Mucosa of stomach (tissue), 1 donor: ENCODE measurements around the gene EFCAB12.
A peak's percentile ranks its signal among the peaks of the same experiment; 100 is the strongest.

Experiments
- H3K27me3 ChIP-seq: one replicate; pipeline ENCODE4 v1.7.0; 2013; ENCODE audit warnings: mild to moderate bottlenecking, low read length; ENCODE audit not compliant: control insufficient read depth, insufficient read depth
- H3K36me3 ChIP-seq: one replicate; pipeline ENCODE4 v1.7.0; 2013; ENCODE audit warnings: low read length; ENCODE audit not compliant: control insufficient read depth, insufficient read depth
- H3K4me1 ChIP-seq: one replicate; pipeline ENCODE4 v1.7.0; 2013; ENCODE audit warnings: mild to moderate bottlenecking, low read length; ENCODE audit not compliant: control insufficient read depth, insufficient read depth
- H3K4me3 ChIP-seq: one replicate; pipeline ENCODE4 v1.7.0; 2013; ENCODE audit warnings: low read length
- H3K9ac ChIP-seq: one replicate; pipeline ENCODE4 v1.7.0; 2013; ENCODE audit warnings: mild to moderate bottlenecking, low read length, moderate library complexity
- H3K9me3 ChIP-seq: one replicate; pipeline ENCODE4 v1.7.0; 2013; ENCODE audit warnings: mild to moderate bottlenecking, low read length, moderate library complexity; ENCODE audit not compliant: control insufficient read depth
- donor health status: Pancreatic carcinoma.

The EFCAB12 gene

GRCh38 chr3:129441782-129442181, 13.3 kb upstream of the EFCAB12 start:
- peak overlapping the region; percentile 69 for H3K9ac ChIP-seq
- H3K4me3 ChIP-seq, result no peak overlapping the region
- no peaks in the 10 kb centered on the region for H3K27me3 ChIP-seq
- H3K9me3 ChIP-seq, result no peaks in the 10 kb centered on the region
- peaks cover 30% of the 10 kb centered on the region for H3K4me1 ChIP-seq
- no peaks in the 10 kb centered on the region for H3K36me3 ChIP-seq

GRCh38 chr3:129441215-129441614, 12.8 kb upstream of the EFCAB12 start:
- no peaks in the 10 kb centered on the region for H3K36me3 ChIP-seq
- H3K9ac ChIP-seq, result peak overlapping the region; percentile 69
- peak overlapping the region; percentile 88 for H3K4me3 ChIP-seq
- no peaks in the 10 kb centered on the region for H3K27me3 ChIP-seq
- no peaks in the 10 kb centered on the region for H3K9me3 ChIP-seq
- peaks cover 30% of the 10 kb centered on the region for H3K4me1 ChIP-seq

- H3K4me1 ChIP-seq, result peaks cover 30% of the 10 kb centered on the region
- peak overlapping the region; percentile 69 for H3K9ac ChIP-seq
- H3K27me3 ChIP-seq, result no peaks in the 10 kb centered on the region
- no peaks in the 10 kb centered on the region for H3K9me3 ChIP-seq
- H3K36me3 ChIP-seq, result no peaks in the 10 kb centered on the region
- H3K4me3 ChIP-seq, result peak overlapping the region; percentile 88
Observed at GRCh38 chr3:129440618-129441190, 12.3 kb upstream of the EFCAB12 start.

GRCh38 chr3:129439817-129440617, 11.6 kb upstream of the EFCAB12 start, which contains the start of the genes IFT122 and MBD4:
Gene IFT122, plus strand, starts transcription at chr3:129440224. Its CDS starts 107 bp downstream, at chr3:129440331.
Gene MBD4, minus strand, starts transcription at chr3:129439948. Its CDS starts 115 bp downstream, at chr3:129439833.
- H3K27me3 ChIP-seq, result no peaks in the 10 kb centered on the region
- H3K4me1 ChIP-seq, result peaks cover 30% of the 10 kb centered on the region
- peak within 1 kb of the TSS; percentile 88 for H3K4me3 ChIP-seq
- no peaks in the 10 kb centered on the region for H3K9me3 ChIP-seq
- H3K9ac ChIP-seq, result peak within 1 kb of the TSS; percentile 79
- no peaks in the 10 kb centered on the region for H3K36me3 ChIP-seq

- peaks cover 30% of the 10 kb centered on the region for H3K4me1 ChIP-seq
- H3K36me3 ChIP-seq, result no peaks in the 10 kb centered on the region
- no peaks in the 10 kb centered on the region for H3K27me3 ChIP-seq
- peak overlapping the region; percentile 79 for H3K9ac ChIP-seq
- peak overlapping the region; percentile 88 for H3K4me3 ChIP-seq
- H3K9me3 ChIP-seq, result no peaks in the 10 kb centered on the region
Observed at GRCh38 chr3:129439226-129439816, 10.9 kb upstream of the EFCAB12 start.

GRCh38 chr3:129435367-129435766, 6.9 kb upstream of the EFCAB12 start:
- Histone ChIP-seq H3K27me3 (no peaks in the 10 kb centered on the region), H3K36me3 (peaks cover 12% of the 10 kb centered on the region), H3K9me3 (no peaks in the 10 kb centered on the region), H3K9ac (no peak overlapping the region), H3K4me1 (peaks cover 19% of the 10 kb centered on the region), H3K4me3 (no peak overlapping the region)

- Histone ChIP-seq H3K4me3 (no peak overlapping the region), H3K4me1 (peaks cover 19% of the 10 kb centered on the region), H3K36me3 (peaks cover 12% of the 10 kb centered on the region), H3K9ac (no peak overlapping the region), H3K27me3 (no peaks in the 10 kb centered on the region), H3K9me3 (no peaks in the 10 kb centered on the region)
Observed at GRCh38 chr3:129434140-129434539, 5.7 kb upstream of the EFCAB12 start.

- Histone ChIP-seq H3K4me3 (no peak overlapping the region), H3K27me3 (no peaks in the 10 kb centered on the region), H3K4me1 (peaks cover 21% of the 10 kb centered on the region), H3K9me3 (no peaks in the 10 kb centered on the region), H3K9ac (no peak overlapping the region), H3K36me3 (peaks cover 12% of the 10 kb centered on the region)
Observed at GRCh38 chr3:129433565-129433964, 5.1 kb upstream of the EFCAB12 start.

GRCh38 chr3:129432671-129433070, 4.2 kb upstream of the EFCAB12 start:
- no peak overlapping the region for H3K4me3 ChIP-seq
- peaks cover 24% of the 10 kb centered on the region for H3K4me1 ChIP-seq
- peaks cover 3% of the 10 kb centered on the region for H3K27me3 ChIP-seq
- H3K9ac ChIP-seq, result no peak overlapping the region
- H3K9me3 ChIP-seq, result no peaks in the 10 kb centered on the region
- peaks cover 12% of the 10 kb centered on the region for H3K36me3 ChIP-seq

- no peak overlapping the region for H3K4me3 ChIP-seq
- no peaks in the 10 kb centered on the region for H3K9me3 ChIP-seq
- H3K27me3 ChIP-seq, result peaks cover 5% of the 10 kb centered on the region
- H3K36me3 ChIP-seq, result peaks cover 12% of the 10 kb centered on the region
- peaks cover 25% of the 10 kb centered on the region for H3K4me1 ChIP-seq
- no peak overlapping the region for H3K9ac ChIP-seq
Observed at GRCh38 chr3:129432036-129432435, 3.6 kb upstream of the EFCAB12 start.

- Histone ChIP-seq H3K9me3 (no peaks in the 10 kb centered on the region), H3K36me3 (peaks cover 12% of the 10 kb centered on the region), H3K27me3 (peaks cover 5% of the 10 kb centered on the region), H3K4me3 (no peak overlapping the region), H3K9ac (no peak overlapping the region), H3K4me1 (peaks cover 28% of the 10 kb centered on the region)
Observed at GRCh38 chr3:129429602-129430001, 1.2 kb upstream of the EFCAB12 start.

GRCh38 chr3:129429080-129429451, 630 bp upstream of the EFCAB12 start:
- Histone ChIP-seq H3K4me1 (peaks cover 33% of the 10 kb centered on the region), H3K9me3 (no peaks in the 10 kb centered on the region), H3K27me3 (peaks cover 5% of the 10 kb centered on the region), H3K4me3 (peak overlapping the region; percentile 60), H3K36me3 (peaks cover 10% of the 10 kb centered on the region), H3K9ac (peak overlapping the region; percentile 45)
